ENCODE measurements around the gene GRIP2. TPM values are rescaled to one million over a fixed set of nuclear protein-coding genes. Genes with fewer than 3 reads are reported as not detected.

Gene GRIP2
- polyA plus RNA-seq, 3 donors: 0.14 to 3.7 (median 0.49) TPM

- WGBS, 3 donors: 67 to 75% (median 73%) methylated on average over 8 of the region's 8 CpGs
- H3K27ac ChIP-seq (ENCODE audit: low read depth, low read length): no peak overlapping the region
Measured at GRCh38 chr3:14480207-14481017, 59.7 kb downstream of the GRIP2 start.

DNA sequence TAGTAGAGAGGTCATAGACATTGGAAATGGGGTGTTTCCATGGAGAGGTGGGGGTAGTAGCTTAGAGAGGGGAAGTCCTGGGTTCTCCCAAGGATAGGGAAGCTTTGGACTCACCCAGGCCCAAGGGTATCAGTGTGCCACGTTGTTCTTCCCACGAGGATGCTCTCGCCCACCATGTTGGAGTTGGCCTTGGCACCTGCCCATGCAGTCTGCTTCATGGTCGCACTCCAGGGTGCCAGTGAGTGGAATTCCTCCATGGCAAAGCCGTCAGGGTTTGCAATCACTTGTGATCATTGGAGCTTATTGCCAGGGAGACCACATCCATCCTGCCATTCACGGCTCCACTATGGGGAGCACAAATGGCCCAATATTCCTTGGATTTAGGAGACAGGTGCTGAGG lies 60.6 kb downstream of the GRIP2 start:
- WGBS, 3 donors: 94 to 98% (median 96%) methylated on average over 6 of the region's 6 CpGs

GRCh38 chr3:14478956-14479550 lies 61.1 kb downstream of the GRIP2 start:
- 77 to 87% (median 83%) methylated on average over 8 of the region's 8 CpGs for WGBS, 3 donors
- no peak overlapping the region for H3K27ac ChIP-seq (ENCODE audit: low read depth, low read length)

More for the DNA sequence above, 60.6 kb downstream of the GRIP2 start:
- no peak overlapping the region for H3K27ac ChIP-seq (ENCODE audit: low read depth, low read length)

DNA sequence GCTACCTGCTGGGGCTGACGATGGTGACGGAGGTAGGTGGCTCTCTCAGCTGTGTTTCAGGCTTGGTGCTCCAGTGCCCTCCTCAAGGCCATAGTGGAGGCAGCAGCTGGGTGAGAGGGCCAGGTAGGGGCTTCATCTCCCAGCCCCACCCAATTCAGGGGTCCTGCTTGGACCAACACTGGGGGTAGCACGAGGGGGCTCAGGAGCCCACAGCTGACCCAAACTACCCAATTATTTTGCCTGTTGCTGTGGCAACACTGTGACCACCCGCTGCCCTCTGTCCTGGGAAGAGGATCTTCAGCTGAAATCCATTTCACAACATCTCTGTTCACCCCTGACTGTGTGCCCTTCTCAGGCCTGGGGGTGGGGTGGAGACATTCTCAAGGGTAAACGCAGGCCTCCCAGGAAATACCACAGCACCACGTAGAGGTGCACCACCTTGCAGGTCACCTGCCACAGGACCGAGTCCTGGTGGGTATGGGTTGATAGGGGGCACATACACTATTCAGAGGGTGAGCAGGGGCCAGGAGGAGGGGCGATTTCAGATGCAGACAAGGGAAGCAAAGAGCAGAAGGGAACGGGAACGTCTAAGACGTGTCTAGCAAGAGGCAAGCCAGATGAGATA lies 62.7 kb downstream of the GRIP2 start:
- no peak overlapping the region for H3K27ac ChIP-seq (ENCODE audit: low read depth, low read length)
- 76 to 95% (median 95%) methylated on average over 11 of the region's 11 CpGs for WGBS, 3 donors

- no peak overlapping the region for H3K27ac ChIP-seq (ENCODE audit: low read depth, low read length)
- WGBS, 3 donors: 86 to 96% (median 94%) methylated on average over 13 of the region's 13 CpGs
Measured at GRCh38 chr3:14476583-14477265, 63.4 kb downstream of the GRIP2 start.

DNA sequence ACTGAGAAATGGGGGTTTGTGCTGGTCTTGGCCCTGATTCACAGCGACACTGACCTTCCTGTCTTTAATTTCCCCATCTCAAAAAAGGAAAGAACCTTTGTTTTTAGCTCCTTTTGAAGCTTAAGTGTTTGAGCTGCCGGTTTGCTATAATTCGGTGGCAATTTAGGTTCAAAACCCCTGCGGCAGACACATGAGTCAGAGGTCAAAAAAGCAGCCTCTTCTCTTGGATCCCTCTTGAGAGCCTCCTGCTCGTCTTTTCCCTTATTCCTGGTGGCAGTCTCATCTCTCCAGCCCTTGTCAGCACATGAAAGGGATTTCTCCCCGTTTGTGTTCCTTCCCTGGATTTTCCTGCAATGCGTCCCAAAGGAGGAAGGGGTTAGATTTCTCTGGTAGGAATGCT lies 64.5 kb downstream of the GRIP2 start:
- 73 to 79% (median 77%) methylated on average over 7 of the region's 7 CpGs for WGBS, 3 donors
- H3K27ac ChIP-seq (ENCODE audit: low read depth, low read length): no peak overlapping the region

DNA sequence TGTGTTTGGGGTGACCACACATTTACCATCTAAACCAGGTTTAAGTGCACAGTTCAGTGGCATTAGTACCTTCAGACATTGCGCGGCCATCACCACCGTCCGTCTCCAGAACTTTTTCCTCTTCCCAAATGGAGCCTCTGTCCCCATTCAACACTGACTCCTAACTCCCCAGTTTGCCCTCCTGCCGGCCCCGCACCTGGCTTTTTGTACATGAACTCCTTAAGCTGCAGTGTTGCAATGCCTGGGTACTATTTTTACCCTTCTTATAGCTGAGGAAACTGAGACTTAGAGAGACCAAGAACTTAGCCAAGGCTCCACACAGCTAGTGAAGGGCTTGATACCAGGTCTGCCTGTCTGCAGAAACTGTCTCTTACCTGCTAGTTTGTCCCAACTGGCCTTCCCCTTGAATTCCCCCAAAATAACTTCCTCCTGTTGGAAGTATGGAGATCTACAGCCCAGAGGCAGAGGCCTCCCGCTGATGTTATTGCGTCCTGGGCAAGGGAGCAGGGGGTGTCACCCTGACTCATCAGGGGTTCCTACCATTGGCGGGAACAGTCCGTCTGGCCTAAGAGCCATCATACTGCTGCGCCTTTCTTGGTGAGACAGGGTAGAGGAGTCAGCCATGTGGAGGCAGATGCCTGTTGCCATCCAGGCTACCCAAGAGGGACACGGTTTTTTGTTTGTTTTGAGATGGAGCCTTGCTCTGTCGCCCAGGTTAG lies 65.6 kb downstream of the GRIP2 start:
- WGBS, 3 donors: 90 to 96% (median 96%) methylated on average over 13 of the region's 13 CpGs
- H3K27ac ChIP-seq (ENCODE audit: low read depth, low read length): no peak overlapping the region

DNA sequence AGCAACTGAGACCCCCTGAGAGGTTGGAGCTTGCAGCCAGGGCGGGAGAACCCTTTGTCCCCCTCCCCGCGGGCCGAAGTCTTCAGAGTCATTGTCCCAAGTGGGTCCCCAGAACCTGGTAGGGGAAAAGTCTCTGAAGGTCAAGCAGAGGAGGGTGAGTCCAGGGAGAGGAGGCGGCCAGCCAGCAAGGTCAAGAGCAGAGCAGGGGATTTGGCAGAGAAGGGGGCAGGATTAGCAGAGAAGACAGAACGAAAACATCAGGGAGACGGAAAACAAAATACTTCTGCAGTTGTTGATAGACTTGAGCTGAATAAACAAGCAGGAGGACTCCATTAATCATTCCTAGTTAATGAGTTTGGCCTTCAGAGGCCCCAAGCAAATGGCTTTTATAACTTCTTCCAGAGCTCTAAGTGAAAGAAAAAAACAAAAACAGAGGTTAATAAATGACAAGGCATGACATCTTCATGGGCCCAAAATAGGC lies 66.7 kb downstream of the GRIP2 start:
- 82 to 93% (median 90%) methylated on average over 7 of the region's 7 CpGs for WGBS, 3 donors

DNA sequence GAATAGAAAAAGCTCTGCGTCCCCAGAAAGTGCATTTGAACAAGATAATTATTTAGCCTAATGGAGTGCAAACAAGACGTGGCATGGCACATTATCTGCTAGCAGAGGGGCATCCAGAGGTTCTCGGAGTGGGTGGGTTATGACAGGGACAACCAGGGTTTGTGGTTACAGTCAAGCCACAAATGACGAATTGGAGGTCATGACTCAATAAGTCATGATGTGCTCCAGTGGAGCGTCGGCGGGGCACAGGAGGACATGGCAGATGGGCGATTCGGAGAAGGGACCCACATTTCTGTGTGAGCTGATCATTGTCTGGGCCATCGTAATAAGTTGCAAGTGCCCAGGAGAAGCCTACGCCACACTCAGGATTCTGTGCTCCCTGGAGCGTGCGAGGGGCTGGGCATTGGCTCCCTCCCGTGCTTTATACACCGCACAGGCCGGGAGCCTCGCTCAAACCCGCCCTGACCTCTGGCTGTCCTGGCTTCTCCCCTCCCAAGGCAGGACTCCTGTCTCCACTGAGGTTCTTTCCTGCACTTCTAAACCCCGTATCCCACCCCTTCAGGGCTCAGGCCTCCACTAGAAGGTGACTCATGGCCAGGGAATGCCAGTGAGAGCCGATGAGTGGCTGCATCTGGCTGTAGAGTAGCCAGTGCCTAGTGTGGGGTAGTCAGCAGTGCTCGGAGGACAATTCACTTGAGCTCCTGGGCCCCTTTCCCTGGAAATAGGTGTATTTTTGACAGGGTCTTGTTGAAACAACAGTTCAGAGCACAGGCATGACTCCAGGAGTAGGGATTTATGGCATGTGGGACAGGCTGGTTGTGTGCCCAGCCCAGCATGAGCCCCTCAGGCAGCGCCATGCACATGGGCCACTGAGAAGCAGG lies 67.4 kb downstream of the GRIP2 start:
- no peak overlapping the region for H3K27ac ChIP-seq (ENCODE audit: low read depth, low read length)
- WGBS, 3 donors: 86 to 91% (median 87%) methylated on average over 22 of the region's 22 CpGs

More for the DNA sequence above, 66.7 kb downstream of the GRIP2 start:
- no peak overlapping the region for H3K27ac ChIP-seq (ENCODE audit: low read depth, low read length)

DNA sequence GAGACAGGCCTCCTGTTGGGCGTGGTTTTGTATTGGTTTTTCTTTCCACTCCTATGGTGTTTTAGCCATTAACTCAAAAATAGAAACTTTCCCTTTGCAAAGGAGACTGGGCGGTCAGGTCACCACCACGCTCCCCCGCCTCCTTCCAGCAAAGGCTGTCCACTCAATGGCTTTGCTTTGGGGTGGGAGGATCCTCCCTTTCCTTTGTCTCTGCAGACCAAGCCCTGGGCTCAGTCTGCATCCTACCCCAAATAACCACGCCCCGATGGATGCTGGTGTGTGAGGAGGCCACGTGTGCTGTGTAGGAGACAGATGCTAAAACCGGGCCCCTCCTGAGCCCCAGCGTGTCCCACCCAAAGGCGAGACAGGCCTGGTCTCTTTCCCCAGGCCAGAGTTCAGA lies 68.5 kb downstream of the GRIP2 start:
- WGBS, 3 donors: 89 to 97% (median 91%) methylated on average over 10 of the region's 10 CpGs
- H3K27ac ChIP-seq (ENCODE audit: low read depth, low read length): no peak overlapping the region

GRCh38 chr3:14471016-14471415 lies 69.1 kb downstream of the GRIP2 start:
- no peak overlapping the region for H3K27ac ChIP-seq (ENCODE audit: low read depth, low read length)
- 72 to 93% (median 91%) methylated on average over 5 of the region's 5 CpGs for WGBS, 3 donors

DNA sequence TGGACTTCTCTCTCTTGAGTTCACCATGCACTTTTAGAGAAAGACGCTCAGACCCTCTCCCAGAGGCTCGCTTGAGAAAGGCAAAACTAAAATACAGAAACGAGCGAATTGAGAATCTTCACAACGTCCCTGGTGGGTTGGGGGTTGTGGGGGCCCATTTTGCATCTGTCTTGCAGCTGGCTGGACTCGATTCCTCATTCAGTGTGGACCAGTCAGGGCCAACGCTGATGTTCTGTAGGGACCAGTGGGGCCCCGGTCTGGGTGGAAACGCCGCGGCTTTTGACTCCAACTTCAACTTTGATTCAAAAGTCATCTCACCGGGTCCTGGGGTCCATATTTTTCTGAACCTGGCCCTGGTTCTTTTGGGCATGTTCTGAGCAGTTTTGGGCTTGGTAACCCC lies 69.7 kb downstream of the GRIP2 start:
- 75 to 93% (median 93%) methylated on average over 12 of the region's 12 CpGs for WGBS, 3 donors

GRCh38 chr3:14468621-14468981 lies 71.5 kb downstream of the GRIP2 start:
- WGBS, 3 donors: 81 to 93% (median 89%) methylated on average over 13 of the region's 13 CpGs
- no peak overlapping the region for H3K27ac ChIP-seq (ENCODE audit: low read depth, low read length)

More for the DNA sequence above, 69.7 kb downstream of the GRIP2 start:
- no peak overlapping the region for H3K27ac ChIP-seq (ENCODE audit: low read depth, low read length)

DNA sequence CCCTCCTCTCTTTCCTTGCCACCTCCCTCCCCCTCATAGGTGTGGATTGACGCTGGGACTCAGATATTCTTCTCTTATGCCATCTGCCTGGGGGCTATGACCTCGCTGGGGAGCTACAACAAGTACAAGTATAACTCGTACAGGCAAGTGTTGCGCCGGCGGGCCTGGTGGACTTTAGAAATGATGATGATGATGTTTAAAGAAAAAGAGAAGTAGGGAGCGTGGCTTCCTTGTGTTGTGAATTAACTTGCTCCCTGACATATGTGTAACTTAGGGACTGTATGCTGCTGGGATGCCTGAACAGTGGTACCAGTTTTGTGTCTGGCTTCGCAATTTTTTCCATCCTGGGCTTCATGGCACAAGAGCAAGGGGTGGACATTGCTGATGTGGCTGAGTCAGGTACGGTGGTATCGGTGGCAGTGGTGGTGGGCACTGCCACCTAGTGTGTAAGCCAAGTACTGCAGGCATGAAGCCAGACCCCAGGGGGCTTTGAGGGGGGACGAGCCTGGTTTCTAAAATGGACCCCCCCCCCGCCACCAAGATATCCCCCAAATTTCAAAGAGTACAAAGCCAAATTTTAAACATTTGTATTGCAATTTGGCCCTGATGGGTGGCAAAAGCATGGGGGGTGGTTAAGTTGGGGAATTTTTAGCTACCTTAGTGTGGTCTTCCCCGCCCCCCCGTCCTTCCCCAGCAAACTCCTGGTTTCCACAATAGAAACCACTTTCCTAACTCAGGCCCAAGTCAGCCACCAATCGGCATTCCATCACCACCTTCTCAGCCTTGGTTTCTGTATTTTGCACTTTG lies 72.1 kb downstream of the GRIP2 start:
- WGBS, 3 donors: 43 to 65% (median 59%) methylated on average over 15 of the region's 15 CpGs
- H3K27ac ChIP-seq (ENCODE audit: low read depth, low read length): no peak overlapping the region

GRCh38 chr3:14466179-14466903 lies 73.8 kb downstream of the GRIP2 start:
- 89 to 96% (median 94%) methylated on average over 20 to 23 of the region's 23 CpGs for WGBS, 3 donors

GRCh38 chr3:14465425-14465824 lies 74.7 kb downstream of the GRIP2 start:
- 87 to 97% (median 96%) methylated on average over 3 of the region's 3 CpGs for WGBS, 3 donors
- H3K27ac ChIP-seq (ENCODE audit: low read depth, low read length): no peak overlapping the region

More at GRCh38 chr3:14466179-14466903, 73.8 kb downstream of the GRIP2 start:
- H3K27ac ChIP-seq (ENCODE audit: low read depth, low read length): no peak overlapping the region
